GM12864 (cell line): ENCODE results near the gene IPCEF1.

Experiments used
- DNase-seq: peaks from one replicate; pipeline ENCODE4 v3.0.0-alpha.2; 2011; ENCODE audit warnings: low read depth
- H3K4me3 ChIP-seq: 2 replicates; pipeline ENCODE4 v1.5.1; 2011; ENCODE audit warnings: mild to moderate bottlenecking, low read depth, low read length, control low read depth
- TF ChIP-seq, protein P1 (sequence below): IDR thresholded peaks from 2 replicates; pipeline ENCODE4 v1.5.1; 2011; ENCODE audit warnings: low read depth, mild to moderate bottlenecking, moderate library complexity, low read length, control low read depth, inconsistent platforms; ENCODE audit errors: missing control alignments

IPCEF1 gene, protein sequence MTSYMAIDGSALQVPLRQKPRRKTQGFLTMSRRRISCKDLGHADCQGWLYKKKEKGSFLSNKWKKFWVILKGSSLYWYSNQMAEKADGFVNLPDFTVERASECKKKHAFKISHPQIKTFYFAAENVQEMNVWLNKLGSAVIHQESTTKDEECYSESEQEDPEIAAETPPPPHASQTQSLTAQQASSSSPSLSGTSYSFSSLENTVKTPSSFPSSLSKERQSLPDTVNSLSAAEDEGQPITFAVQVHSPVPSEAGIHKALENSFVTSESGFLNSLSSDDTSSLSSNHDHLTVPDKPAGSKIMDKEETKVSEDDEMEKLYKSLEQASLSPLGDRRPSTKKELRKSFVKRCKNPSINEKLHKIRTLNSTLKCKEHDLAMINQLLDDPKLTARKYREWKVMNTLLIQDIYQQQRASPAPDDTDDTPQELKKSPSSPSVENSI

DNA sequence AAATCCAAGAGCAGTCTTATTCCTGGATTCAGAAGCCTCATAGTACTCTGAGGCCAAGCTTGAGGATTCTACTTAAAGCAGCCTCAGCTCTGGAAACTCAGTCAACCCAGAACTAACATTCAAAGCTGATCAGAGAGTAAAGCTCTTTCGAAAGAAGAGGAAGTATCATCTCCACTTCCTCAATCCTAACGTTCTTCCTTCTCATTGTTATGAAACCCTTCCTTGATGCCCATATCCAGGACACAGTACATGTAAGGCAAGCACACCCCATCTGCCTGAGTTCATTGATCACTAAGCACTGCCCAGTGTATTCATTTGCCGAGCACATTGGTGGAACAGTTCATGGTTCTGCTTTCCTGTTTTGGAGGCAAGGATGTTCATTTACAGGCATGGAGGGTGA lies at the start of gene IPCEF1:
IPCEF1 (minus strand) TSS at position 114 of the 400 bp plus-strand sequence. CDS start 90,856 bp downstream, outside the sequence.
- H3K4me3 ChIP-seq: no peak within 1 kb of the TSS
- TF ChIP-seq, protein P1, sequence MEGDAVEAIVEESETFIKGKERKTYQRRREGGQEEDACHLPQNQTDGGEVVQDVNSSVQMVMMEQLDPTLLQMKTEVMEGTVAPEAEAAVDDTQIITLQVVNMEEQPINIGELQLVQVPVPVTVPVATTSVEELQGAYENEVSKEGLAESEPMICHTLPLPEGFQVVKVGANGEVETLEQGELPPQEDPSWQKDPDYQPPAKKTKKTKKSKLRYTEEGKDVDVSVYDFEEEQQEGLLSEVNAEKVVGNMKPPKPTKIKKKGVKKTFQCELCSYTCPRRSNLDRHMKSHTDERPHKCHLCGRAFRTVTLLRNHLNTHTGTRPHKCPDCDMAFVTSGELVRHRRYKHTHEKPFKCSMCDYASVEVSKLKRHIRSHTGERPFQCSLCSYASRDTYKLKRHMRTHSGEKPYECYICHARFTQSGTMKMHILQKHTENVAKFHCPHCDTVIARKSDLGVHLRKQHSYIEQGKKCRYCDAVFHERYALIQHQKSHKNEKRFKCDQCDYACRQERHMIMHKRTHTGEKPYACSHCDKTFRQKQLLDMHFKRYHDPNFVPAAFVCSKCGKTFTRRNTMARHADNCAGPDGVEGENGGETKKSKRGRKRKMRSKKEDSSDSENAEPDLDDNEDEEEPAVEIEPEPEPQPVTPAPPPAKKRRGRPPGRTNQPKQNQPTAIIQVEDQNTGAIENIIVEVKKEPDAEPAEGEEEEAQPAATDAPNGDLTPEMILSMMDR: no peak
- DNase-seq: no peak

DNA sequence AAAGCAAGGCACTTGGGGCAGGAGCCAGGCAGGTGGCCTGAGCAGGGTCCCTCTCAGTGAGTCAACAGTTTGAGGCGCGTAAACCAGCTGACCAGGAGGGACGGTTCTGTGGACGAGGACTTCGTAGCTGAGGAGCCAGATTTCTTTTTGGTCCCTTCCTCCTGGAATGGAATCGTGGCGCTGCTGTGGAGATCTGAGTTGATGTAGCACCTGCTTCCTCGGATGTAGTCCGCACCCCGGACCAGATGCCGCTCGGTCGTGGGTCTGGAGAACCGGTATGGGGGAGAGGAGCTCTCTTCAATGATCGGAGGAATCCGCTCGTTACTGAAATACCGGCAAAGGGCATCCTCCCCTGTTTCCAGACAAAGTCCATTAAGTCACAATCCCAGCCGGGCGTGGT lies 49.7 kb upstream of the IPCEF1 start:
- H3K4me3 ChIP-seq: no peak overlapping the region
- TF ChIP-seq, protein P1: no peak
- no peak for DNase-seq

DNA sequence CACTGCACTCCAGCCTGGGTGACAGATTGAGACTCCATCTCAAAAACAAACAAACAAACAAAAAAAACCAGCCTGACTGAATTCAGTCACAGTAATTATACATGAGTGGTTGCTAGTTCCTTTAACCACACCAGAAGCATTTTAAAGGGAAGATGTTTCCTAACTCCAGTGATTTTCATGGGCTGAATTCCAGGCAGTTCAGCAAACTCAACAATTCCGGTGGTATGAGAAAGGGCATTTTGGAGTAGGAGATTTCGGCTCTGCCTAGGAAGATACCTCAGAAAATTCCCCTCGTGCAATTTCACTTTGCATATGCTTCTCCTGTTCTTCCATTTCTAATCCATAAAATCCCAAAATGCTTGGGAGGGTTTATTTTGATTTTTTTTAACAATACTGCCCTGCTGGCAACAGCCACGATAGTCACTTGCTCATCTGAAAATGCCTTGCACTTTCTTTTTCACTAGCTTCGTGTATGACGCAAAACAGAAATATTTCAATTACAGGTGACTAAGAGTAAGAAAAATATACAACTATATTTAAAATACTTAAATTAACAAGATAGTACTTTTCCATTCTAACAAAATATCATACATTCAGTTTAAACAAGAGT lies 48.3 kb upstream of the IPCEF1 start:
- TF ChIP-seq, protein P1: no peak
- H3K4me3 ChIP-seq: no peak overlapping the region
- DNase-seq: no peak

DNA sequence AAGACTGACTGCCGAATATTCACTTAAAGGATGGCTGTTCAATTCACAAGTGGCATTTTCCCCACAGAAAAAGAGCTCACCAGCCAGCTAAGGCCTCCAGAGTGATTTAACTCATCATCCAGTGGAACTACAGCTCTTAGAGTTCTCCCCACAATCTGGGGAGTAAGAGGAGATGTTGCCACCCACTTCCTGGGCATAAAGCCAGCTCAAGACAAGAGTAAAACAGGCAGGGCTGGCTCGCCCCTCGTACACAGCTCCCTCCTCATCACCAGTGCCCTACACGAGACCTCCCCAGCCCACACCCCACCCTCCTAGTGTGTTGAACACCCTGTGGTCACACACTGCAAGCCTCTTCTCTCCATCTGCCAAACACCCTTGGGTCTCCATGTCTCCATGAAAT lies 47.2 kb upstream of the IPCEF1 start:
- no peak for DNase-seq
- TF ChIP-seq, protein P1: no peak
- no peak overlapping the region for H3K4me3 ChIP-seq

DNA sequence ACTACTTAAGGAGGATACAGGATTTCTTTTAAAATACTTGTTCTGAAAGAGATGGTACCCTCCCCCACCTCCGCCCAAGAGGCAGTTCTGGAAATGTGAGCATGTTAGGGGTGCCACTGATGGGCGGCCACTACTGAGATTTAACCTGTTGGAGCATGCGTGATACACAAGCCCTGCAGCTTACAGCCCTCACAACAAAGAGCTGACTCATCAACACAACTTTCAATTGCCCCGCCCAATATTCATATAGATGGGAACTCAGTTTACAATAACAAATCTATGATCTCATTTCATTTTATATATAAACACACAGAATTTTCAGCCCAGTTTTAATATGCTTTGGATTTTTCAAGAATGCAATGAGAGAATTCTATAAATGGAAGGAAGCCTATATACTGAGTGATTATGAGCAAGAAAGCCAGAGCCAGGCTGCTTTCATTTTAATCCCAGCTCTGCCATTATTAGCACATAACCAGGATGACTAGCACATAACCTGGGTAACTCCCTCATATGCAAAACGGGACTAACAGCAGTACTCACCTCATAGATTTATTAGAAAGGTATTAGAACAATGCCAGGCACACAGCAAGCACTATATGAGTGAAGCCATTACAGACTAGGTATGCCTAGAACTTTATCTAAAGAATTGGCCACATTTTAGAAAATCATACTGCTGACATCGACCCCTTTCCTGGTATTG lies 45.6 kb upstream of the IPCEF1 start:
- TF ChIP-seq, protein P1: no peak
- H3K4me3 ChIP-seq: no peak overlapping the region
- DNase-seq: no peak

DNA sequence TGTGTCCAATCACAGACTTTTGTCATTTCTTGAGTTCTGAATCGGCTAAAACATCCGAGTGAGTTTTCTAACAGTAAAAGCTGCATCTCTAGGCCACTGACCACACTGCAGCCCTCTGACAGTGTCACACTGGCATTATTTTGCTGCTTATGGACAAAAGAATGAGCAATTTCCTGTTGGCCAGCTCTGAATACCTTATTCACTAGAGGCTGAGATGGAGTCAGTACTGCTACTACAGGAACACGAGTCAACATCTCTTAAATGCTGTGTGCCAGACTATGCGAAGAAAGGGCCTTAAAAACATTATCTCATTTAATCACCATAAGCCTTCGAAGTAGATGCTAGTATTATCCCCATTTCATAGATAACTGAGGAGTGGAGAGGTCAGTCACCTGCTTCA lies 42.5 kb upstream of the IPCEF1 start:
- DNase-seq: no peak
- H3K4me3 ChIP-seq: no peak overlapping the region
- TF ChIP-seq, protein P1: no peak
